Panc1 (cell line): Measurements from ENCODE around the gene SHISA9. TPM values are rescaled to one million over a fixed set of nuclear protein-coding genes. Genes with fewer than 3 reads are reported as not detected.

Source experiments
- ATAC-seq: fragments of 200-7000 bp; cut with Tn5 transposase; 2 replicates; pipeline ENCODE4 v1.9.1; 2020; ENCODE audit warnings: mild to moderate bottlenecking, moderate library complexity
- BruUV-seq: library from RNA; stranded (reverse); fragments of 400-500 nt; replicated peaks from 2 replicates; lab custom pipeline; 2021; lab: Mats Ljungman, UMichigan
- CTCF ChIA-PET: fragments of 300-600 bp; sonication (Branson Sonifier 250); formaldehyde crosslinking; loops from one replicate; lab custom pipeline; 2022; ENCODE audit warnings: antibody characterized with exemption; lab: Charles Lee
- POLR2A ChIA-PET: fragments of 300-600 bp; sonication (Branson Sonifier 250); formaldehyde crosslinking; loops from one replicate; lab custom pipeline; 2022; ENCODE audit warnings: antibody characterized with exemption; lab: Charles Lee
- DNase-seq: peaks from one replicate; pipeline ENCODE4 v3.0.0-alpha.2; 2010; ENCODE audit warnings: low read depth, low spot score
- H3K27ac ChIP-seq: 2 replicates; pipeline ENCODE4 v1.5.1; 2011; ENCODE audit warnings: mild to moderate bottlenecking, low read length, inconsistent platforms
- H3K27me3 ChIP-seq: fragments of 200-500 bp; sonication (Bioruptor generic); 2 replicates; pipeline ENCODE4 v1.6.0; 2014; ENCODE audit warnings: low read length, inconsistent platforms; ENCODE audit not compliant: control insufficient read depth, insufficient read depth
- H3K36me3 ChIP-seq: fragments of 200-500 bp; sonication (Bioruptor generic); 2 replicates; pipeline ENCODE4 v1.5.1; 2014; ENCODE audit warnings: inconsistent platforms, mild to moderate bottlenecking, low read length, moderate library complexity; ENCODE audit not compliant: control insufficient read depth, insufficient read depth
- H3K4me1 ChIP-seq: 2 replicates; pipeline ENCODE4 v1.5.1; 2011; ENCODE audit warnings: inconsistent platforms, mild to moderate bottlenecking, low read length, moderate library complexity; ENCODE audit not compliant: control insufficient read depth, insufficient read depth
- H3K4me3 ChIP-seq, 2 experiments: 2 replicates each; pipeline ENCODE4 v1.5.1; 2011 to 2012; ENCODE audit warnings: low read depth in 2 of 2, low read length in 2 of 2, mild to moderate bottlenecking in 2 of 2, inconsistent platforms in 1 of 2, moderate library complexity in 1 of 2
- H3K9me3 ChIP-seq: fragments of 200-500 bp; sonication (Bioruptor generic); 2 replicates; pipeline ENCODE4 v1.5.1; 2014; ENCODE audit warnings: low read depth, mild to moderate bottlenecking, inconsistent platforms, low read length, moderate library complexity; ENCODE audit not compliant: control insufficient read depth, insufficient read depth
- POLR2AphosphoS5 ChIP-seq: IDR thresholded peaks from 2 replicates; pipeline ENCODE4 v1.6.1; 2012; ENCODE audit warnings: mild to moderate bottlenecking, low read depth, low read length, moderate library complexity
- SIN3A ChIP-seq: IDR thresholded peaks from 2 replicates; pipeline ENCODE4 v1.6.1; 2012; ENCODE audit warnings: low read depth, mild to moderate bottlenecking, low read length, moderate library complexity, borderline replicate concordance; ENCODE audit not compliant: insufficient read depth
- TCF7L2 ChIP-seq: IDR thresholded peaks from 2 replicates; pipeline ENCODE4 v1.6.1; 2011; ENCODE audit warnings: mild to moderate bottlenecking, low read depth, low read length, inconsistent platforms
- in situ Hi-C: cut with HindIII; loops from 2 replicates; pipeline ENCODE4 v1.10.0; 2016; ENCODE audit warnings: low sequenced_read_pairs, low pct_unique_long_range_greater_than_20kb
- intact Hi-C: fragments of 100-400 bp; cut with micrococcal nuclease; formaldehyde crosslinking; loops from one replicate; pipeline ENCODE4 v1.10.0; 2022; ENCODE audit not compliant: unreplicated experiment
- total RNA-seq: library from RNA; stranded (reverse); gene quantifications from one replicate; pipeline ENCODE4 v1.2.1, GENCODE V29; 2021; ENCODE audit not compliant: unreplicated experiment
- TF ChIP-seq, protein P1 (sequence below), 2 experiments: IDR thresholded peaks; 2 replicates each; pipeline ENCODE4 v1.6.1; 2011 to 2012; ENCODE audit warnings: low read depth in 2 of 2, control low read depth in 1 of 2, low read length in 1 of 2, mild to moderate bottlenecking in 1 of 2, moderate library complexity in 1 of 2; ENCODE audit not compliant: insufficient read depth in 1 of 2
- TF ChIP-seq, protein P2 (sequence below): fragments of 450-650 bp; IDR thresholded peaks from 2 replicates; pipeline ENCODE4 v1.5.1; 2017; ENCODE audit warnings: mild to moderate bottlenecking

SHISA9 gene
- total RNA-seq, 1 experiment from 2014 or later: 0.10 TPM

DNA sequence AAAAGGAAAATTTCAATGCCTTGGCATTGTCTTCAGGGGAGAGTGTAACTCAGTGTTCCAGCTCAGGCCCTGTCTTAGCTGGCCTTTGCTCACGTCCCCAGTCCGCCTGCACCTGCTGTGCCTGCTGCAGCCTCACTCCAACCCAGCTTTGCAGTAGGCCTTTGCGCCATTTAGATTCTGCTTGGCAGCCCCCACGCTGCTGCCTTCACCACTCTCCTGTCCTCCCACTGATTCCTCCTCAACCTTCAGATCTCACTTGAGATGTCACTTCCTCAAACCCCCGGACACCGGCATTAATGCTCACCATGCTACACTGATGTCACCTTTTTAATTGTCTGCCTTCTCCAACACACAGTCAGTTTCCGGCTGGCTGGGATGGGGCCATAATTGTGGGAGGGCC, 166.2 kb downstream of the SHISA9 start:
- Histone ChIP-seq H3K9me3 (peaks cover 3% of the 10 kb centered on the region; the same call in 1 of the 2 replicates), H3K4me3 (no peak overlapping the region), H3K36me3 (no peaks in the 10 kb centered on the region), H3K27ac (no peak overlapping the region), H3K27me3 (no peaks in the 10 kb centered on the region), H3K4me1 (no peaks in the 10 kb centered on the region)
- DNase-seq (no peak), ATAC-seq (no peak)
- intact Hi-C loops (no loop called here), in situ Hi-C loops (no loop called here)
- POLR2A ChIA-PET: no interaction called here
- CTCF ChIA-PET: no interaction called here
- TF ChIP-seq SIN3A (no peak), TCF7L2 (no peak), POLR2AphosphoS5 (no peak)
- TF ChIP-seq, protein P1, sequence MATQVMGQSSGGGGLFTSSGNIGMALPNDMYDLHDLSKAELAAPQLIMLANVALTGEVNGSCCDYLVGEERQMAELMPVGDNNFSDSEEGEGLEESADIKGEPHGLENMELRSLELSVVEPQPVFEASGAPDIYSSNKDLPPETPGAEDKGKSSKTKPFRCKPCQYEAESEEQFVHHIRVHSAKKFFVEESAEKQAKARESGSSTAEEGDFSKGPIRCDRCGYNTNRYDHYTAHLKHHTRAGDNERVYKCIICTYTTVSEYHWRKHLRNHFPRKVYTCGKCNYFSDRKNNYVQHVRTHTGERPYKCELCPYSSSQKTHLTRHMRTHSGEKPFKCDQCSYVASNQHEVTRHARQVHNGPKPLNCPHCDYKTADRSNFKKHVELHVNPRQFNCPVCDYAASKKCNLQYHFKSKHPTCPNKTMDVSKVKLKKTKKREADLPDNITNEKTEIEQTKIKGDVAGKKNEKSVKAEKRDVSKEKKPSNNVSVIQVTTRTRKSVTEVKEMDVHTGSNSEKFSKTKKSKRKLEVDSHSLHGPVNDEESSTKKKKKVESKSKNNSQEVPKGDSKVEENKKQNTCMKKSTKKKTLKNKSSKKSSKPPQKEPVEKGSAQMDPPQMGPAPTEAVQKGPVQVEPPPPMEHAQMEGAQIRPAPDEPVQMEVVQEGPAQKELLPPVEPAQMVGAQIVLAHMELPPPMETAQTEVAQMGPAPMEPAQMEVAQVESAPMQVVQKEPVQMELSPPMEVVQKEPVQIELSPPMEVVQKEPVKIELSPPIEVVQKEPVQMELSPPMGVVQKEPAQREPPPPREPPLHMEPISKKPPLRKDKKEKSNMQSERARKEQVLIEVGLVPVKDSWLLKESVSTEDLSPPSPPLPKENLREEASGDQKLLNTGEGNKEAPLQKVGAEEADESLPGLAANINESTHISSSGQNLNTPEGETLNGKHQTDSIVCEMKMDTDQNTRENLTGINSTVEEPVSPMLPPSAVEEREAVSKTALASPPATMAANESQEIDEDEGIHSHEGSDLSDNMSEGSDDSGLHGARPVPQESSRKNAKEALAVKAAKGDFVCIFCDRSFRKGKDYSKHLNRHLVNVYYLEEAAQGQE (IDR thresholded peaks at IDR 0.05; ENCODE audit: insufficient read depth in 1 of 2, low read depth in 2 of 2, low read length in 1 of 2): no peak
- TF ChIP-seq, protein P2, sequence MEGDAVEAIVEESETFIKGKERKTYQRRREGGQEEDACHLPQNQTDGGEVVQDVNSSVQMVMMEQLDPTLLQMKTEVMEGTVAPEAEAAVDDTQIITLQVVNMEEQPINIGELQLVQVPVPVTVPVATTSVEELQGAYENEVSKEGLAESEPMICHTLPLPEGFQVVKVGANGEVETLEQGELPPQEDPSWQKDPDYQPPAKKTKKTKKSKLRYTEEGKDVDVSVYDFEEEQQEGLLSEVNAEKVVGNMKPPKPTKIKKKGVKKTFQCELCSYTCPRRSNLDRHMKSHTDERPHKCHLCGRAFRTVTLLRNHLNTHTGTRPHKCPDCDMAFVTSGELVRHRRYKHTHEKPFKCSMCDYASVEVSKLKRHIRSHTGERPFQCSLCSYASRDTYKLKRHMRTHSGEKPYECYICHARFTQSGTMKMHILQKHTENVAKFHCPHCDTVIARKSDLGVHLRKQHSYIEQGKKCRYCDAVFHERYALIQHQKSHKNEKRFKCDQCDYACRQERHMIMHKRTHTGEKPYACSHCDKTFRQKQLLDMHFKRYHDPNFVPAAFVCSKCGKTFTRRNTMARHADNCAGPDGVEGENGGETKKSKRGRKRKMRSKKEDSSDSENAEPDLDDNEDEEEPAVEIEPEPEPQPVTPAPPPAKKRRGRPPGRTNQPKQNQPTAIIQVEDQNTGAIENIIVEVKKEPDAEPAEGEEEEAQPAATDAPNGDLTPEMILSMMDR: no peak
- no TSS peak for BruUV-seq

DNA sequence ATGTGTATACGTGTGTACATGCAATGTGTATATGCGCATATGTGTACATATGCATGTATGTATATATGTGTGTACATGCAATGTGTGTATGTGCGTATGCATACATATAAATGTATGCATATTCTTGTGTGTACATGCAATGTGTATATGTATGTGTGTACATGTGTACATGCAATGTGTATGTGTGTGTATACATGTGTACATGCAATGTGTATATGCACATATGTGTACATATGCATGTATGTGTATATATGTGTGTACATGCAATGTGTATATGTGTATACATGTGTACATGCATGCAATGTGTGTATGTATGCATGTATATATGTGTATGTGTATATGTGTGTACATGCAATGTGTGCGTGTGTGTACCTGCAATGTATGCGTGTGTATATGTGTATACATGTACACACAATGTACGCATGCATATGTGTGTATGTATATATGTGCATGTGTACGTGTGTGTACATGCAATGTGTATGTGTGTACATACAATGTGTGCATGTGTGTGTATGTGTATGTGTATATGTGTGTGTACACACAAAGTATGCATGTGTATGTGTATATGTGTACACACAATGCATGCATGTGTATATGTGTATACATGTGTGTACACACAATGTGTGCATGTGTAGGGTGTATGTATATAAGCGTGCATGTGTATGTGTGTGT, 167.7 kb downstream of the SHISA9 start:
- no peaks in the 10 kb centered on the region for H3K4me1 ChIP-seq
- TF ChIP-seq, protein P2: no peak
- TF ChIP-seq TCF7L2 (no peak), POLR2AphosphoS5 (no peak), SIN3A (no peak)
- TF ChIP-seq, protein P1 (IDR thresholded peaks at IDR 0.05; ENCODE audit: insufficient read depth in 1 of 2, low read depth in 2 of 2, low read length in 1 of 2): no peak
- in situ Hi-C loops: no loop called here
- POLR2A ChIA-PET: no interaction called here
- H3K27me3 ChIP-seq: no peaks in the 10 kb centered on the region
- CTCF ChIA-PET: no interaction called here
- intact Hi-C loops: no loop called here
- H3K36me3 ChIP-seq: no peaks in the 10 kb centered on the region
- DNase-seq: no peak
- ATAC-seq: no peak
- no peak overlapping the region for H3K4me3 ChIP-seq
- H3K27ac ChIP-seq: no peak overlapping the region
- BruUV-seq: no TSS peak
- H3K9me3 ChIP-seq: peaks cover 3% of the 10 kb centered on the region; the same call in 1 of the 2 replicates
